Endothelial cell of umbilical vein (primary cell): Measurements from ENCODE around the gene ITSN2. TPM values are rescaled to one million over a fixed set of nuclear protein-coding genes. Genes with fewer than 3 reads are reported as not detected.

ENCODE experiments used
- BruUV-seq: library from RNA; stranded (reverse); fragments of 400-500 nt; replicated peaks from 2 replicates; lab custom pipeline; 2021; lab: Mats Ljungman, UMichigan
- CTCF ChIA-PET: fragments of 300-600, 350-600 bp; sonication (Branson Sonifier 250); formaldehyde crosslinking; loops from one replicate; lab custom pipeline; 2021; ENCODE audit warnings: antibody characterized with exemption, inconsistent platforms; lab: Charles Lee
- POLR2A ChIA-PET: fragments of 300-600, 350-600 bp; sonication (Branson Sonifier 250); formaldehyde crosslinking; loops from one replicate; lab custom pipeline; 2021; ENCODE audit warnings: antibody characterized with exemption, inconsistent platforms; lab: Charles Lee
- DNase-seq: peaks from one replicate; pipeline ENCODE4 v3.0.0-alpha.2; 2011; ENCODE audit warnings: low read depth, low spot score
- FAIRE-seq: peaks from 2 replicates; lab custom pipeline; 2011; peaks lifted over from hg19 to GRCh38; lab: Jason Lieb, UNC
- H2AFZ ChIP-seq: 2 replicates; pipeline ENCODE4 v1.6.0; 2012; ENCODE audit warnings: low read depth, low read length, control low read depth, inconsistent platforms
- H3K27ac ChIP-seq: 2 replicates; pipeline ENCODE4 v1.5.1; 2011; ENCODE audit warnings: low read depth, mild to moderate bottlenecking, control low read depth, low read length, moderate library complexity; ENCODE audit not compliant: insufficient read depth
- H3K27me3 ChIP-seq, 2 experiments: 2 replicates each; pipeline versions ENCODE4 v1.6.0 to v1.6.1; 2011; ENCODE audit warnings: low read length in 2 of 2, mixed read lengths in 1 of 2; ENCODE audit not compliant: control insufficient read depth in 2 of 2, insufficient read depth in 2 of 2
- H3K36me3 ChIP-seq, 2 experiments: 2 replicates in 1 of 2; 3 replicates in 1 of 2; pipeline ENCODE4 v1.5.1; 2011; ENCODE audit warnings: low read length in 2 of 2, mild to moderate bottlenecking in 1 of 2, moderate library complexity in 1 of 2; ENCODE audit not compliant: control insufficient read depth in 2 of 2, insufficient read depth in 2 of 2; ENCODE audit errors: extremely low read depth in 1 of 2
- H3K4me1 ChIP-seq: 3 replicates; pipeline ENCODE4 v1.5.1; 2011; ENCODE audit warnings: mild to moderate bottlenecking, low read length; ENCODE audit not compliant: control insufficient read depth, insufficient read depth; ENCODE audit errors: extremely low read depth
- H3K4me2 ChIP-seq: 2 replicates; pipeline ENCODE4 v1.6.1; 2011; ENCODE audit warnings: low read length, control low read depth, mixed read lengths; ENCODE audit not compliant: insufficient read depth
- H3K4me3 ChIP-seq, 3 experiments: fragments of 200-600 bp in 1 of 3; sonication (generic), shearing (Covaris generic) in 1 of 3; replicated peaks in 1 of 3; 2 replicates each; pipeline ENCODE4 v1.5.1; 2011 to 2016; ENCODE audit warnings: control low read depth in 3 of 3, low read length in 3 of 3, mild to moderate bottlenecking in 2 of 3, inconsistent platforms in 1 of 3, low read depth in 1 of 3, moderate library complexity in 1 of 3; ENCODE audit not compliant: insufficient read depth in 1 of 3
- H3K79me2 ChIP-seq: 2 replicates; pipeline ENCODE4 v1.6.0; 2012; ENCODE audit warnings: low read length, inconsistent platforms; ENCODE audit not compliant: control insufficient read depth, insufficient read depth
- H3K9ac ChIP-seq: replicated peaks from 2 replicates; pipeline ENCODE3; 2011; ENCODE audit warnings: low read length, control low read depth; ENCODE audit not compliant: insufficient read depth; ENCODE audit errors: extremely low read depth
- H3K9me1 ChIP-seq: replicated peaks from 3 replicates; pipeline ENCODE4 v1.6.0; 2011; ENCODE audit warnings: mild to moderate bottlenecking, low read length; ENCODE audit not compliant: control insufficient read depth, insufficient read depth; ENCODE audit errors: extremely low read depth
- H3K9me3 ChIP-seq: replicated peaks from 2 replicates; pipeline ENCODE4 v1.5.1; 2012; ENCODE audit warnings: low read length, inconsistent platforms; ENCODE audit not compliant: control insufficient read depth, insufficient read depth
- H4K20me1 ChIP-seq: replicated peaks from 2 replicates; pipeline ENCODE3; 2011; ENCODE audit warnings: mild to moderate bottlenecking, low read length; ENCODE audit not compliant: control insufficient read depth, insufficient read depth; ENCODE audit errors: extremely low read depth
- CTCF ChIP-seq, 2 donors: IDR thresholded peaks; 1 replicate in 1 of 2; 2 replicates in 1 of 2; pipeline ENCODE4 v1.5.1; 2011; ENCODE audit warnings: low read length in 2 of 2, mild to moderate bottlenecking in 2 of 2, moderate library complexity in 2 of 2, control low read depth in 1 of 2, inconsistent platforms in 1 of 2, low read depth in 1 of 2; ENCODE audit not compliant: insufficient read depth in 1 of 2; ENCODE audit errors: extremely low read depth in 1 of 2
- EZH2 ChIP-seq: IDR thresholded peaks from 2 replicates; pipeline ENCODE4 v1.6.1; 2012; ENCODE audit warnings: borderline replicate concordance, low read depth, mild to moderate bottlenecking, moderate library complexity, low read length, inconsistent platforms; ENCODE audit not compliant: severe bottlenecking
- FOS ChIP-seq: IDR thresholded peaks from 2 replicates; pipeline ENCODE4 v1.6.1; 2011; ENCODE audit warnings: mild to moderate bottlenecking, low read length, moderate library complexity, borderline replicate concordance; ENCODE audit not compliant: insufficient read depth
- GATA2 ChIP-seq: IDR thresholded peaks from 2 replicates; pipeline ENCODE4 v1.7.0; 2011; ENCODE audit warnings: low read depth, mild to moderate bottlenecking, moderate library complexity, mixed read lengths, low read length; ENCODE audit not compliant: insufficient read length, insufficient read depth
- JUN ChIP-seq: IDR thresholded peaks from 2 replicates; pipeline ENCODE4 v1.6.1; 2011; ENCODE audit warnings: borderline replicate concordance, low read depth; ENCODE audit not compliant: insufficient read length, insufficient read depth
- MAX ChIP-seq: IDR thresholded peaks from 2 replicates; pipeline ENCODE4 v1.6.1; 2011; ENCODE audit not compliant: insufficient read depth, insufficient read length
- MYC ChIP-seq: IDR thresholded peaks from one replicate; pipeline ENCODE4 v1.6.1; 2011; ENCODE audit warnings: mild to moderate bottlenecking, low read depth, low read length
- POLR2A ChIP-seq: IDR thresholded peaks from 2 replicates; pipeline ENCODE4 v1.6.1; 2012; ENCODE audit warnings: low read depth, mild to moderate bottlenecking, control low read depth, low read length
- POLR2AphosphoS5 ChIP-seq: IDR thresholded peaks from 2 replicates; pipeline ENCODE4 v1.6.1; 2012; ENCODE audit warnings: low read depth, mild to moderate bottlenecking, control low read depth, low read length, moderate library complexity; ENCODE audit not compliant: insufficient read depth
- dilution Hi-C: fragments of 300-500 bp; cut with MboI; formaldehyde crosslinking; loops from one replicate; pipeline ENCODE4 v1.15.0; 2019; ENCODE audit warnings: low sequenced_read_pairs; ENCODE audit not compliant: extremely low pct_ligation_motif_present
- intact Hi-C: fragments of 100-400 bp; cut with micrococcal nuclease; formaldehyde crosslinking; loops from one replicate; pipeline ENCODE4 v1.10.0; 2022
- polyA plus RNA-seq, 4 experiments: library from polyadenylated mRNA; depleted of rRNA in 3 of 4; stranded (reverse) in 3 of 4; unstranded in 1 of 4; fragments of >200 nt; gene quantifications; 2 replicates each; pipeline versions ENCODE4 v1.2.1 to v1.2.3, GENCODE V29; 2011 to 2012; ENCODE audit warnings: missing spikeins in 1 of 4
- total RNA-seq: library from RNA; stranded (reverse); gene quantifications from 2 replicates; pipeline ENCODE4 v1.2.3, GENCODE V29; 2021

Gene ITSN2
- total and polyA plus RNA-seq, 2 donors (not counting 3 experiments of a cell fraction or from before 2014, with no cell fraction given) = 30.5 to 56.8 TPM

- TF ChIP-seq POLR2AphosphoS5 = no peak
- no peak for TF ChIP-seq MAX
- no peak for TF ChIP-seq CTCF (IDR thresholded peaks at IDR 0.05; ENCODE audit: extremely low read depth in 1 of 2, insufficient read depth in 1 of 2, low read depth in 1 of 2, low read length in 2 of 2)
- no peak for TF ChIP-seq MYC
- no peak for TF ChIP-seq POLR2A
- no peak for TF ChIP-seq EZH2
- TF ChIP-seq GATA2 = no peak
- no peak for TF ChIP-seq JUN
- no peak for TF ChIP-seq FOS
- peaks cover 0 to 18% of the 10 kb centered on the region in 2 experiments for H3K36me3 ChIP-seq
- ChIA-PET POLR2A (no interaction called here), CTCF (interaction anchor here (0.6 kb wide), 1 partner anchor 15 kb away, joined by 4 read pairs; no protein-coding TSS in a partner anchor)
- no peaks in the 10 kb centered on the region for H3K79me2 ChIP-seq
- no peak overlapping the region for H3K4me2 ChIP-seq
- H4K20me1 ChIP-seq = no peaks in the 10 kb centered on the region
- H3K4me1 ChIP-seq = no peaks in the 10 kb centered on the region
- intact Hi-C loops = no loop called here
- dilution Hi-C loops = no loop called here
- no peak overlapping the region for H2AFZ ChIP-seq
- no peaks in the 10 kb centered on the region for H3K27me3 ChIP-seq
- H3K9me1 ChIP-seq = no peaks in the 10 kb centered on the region
- DNase-seq = no peak
- no peaks in the 10 kb centered on the region for H3K9me3 ChIP-seq
- H3K4me3 ChIP-seq = no peak overlapping the region
- no peak overlapping the region for H3K9ac ChIP-seq
- no TSS peak for BruUV-seq
- FAIRE-seq = no peak
- H3K27ac ChIP-seq = no peak overlapping the region
These were observed 159.5 kb downstream of the ITSN2 start for GRCh38 chr2:24200799-24201198.
